Adrenal gland (tissue), 12 donors: Measurements from ENCODE around the gene ARHGEF39. TPM values are rescaled to one million over a fixed set of nuclear protein-coding genes. Genes with fewer than 3 reads are reported as not detected.
"Not testable (repeated sequence)": the region's sequence is repeated elsewhere in the genome, so short reads cannot be mapped to it uniquely, and the experiment has no call there.

Source experiments
- DNase-seq, 7 donors: peaks; one replicate each; pipeline ENCODE4 v3.0.0-alpha.2; 2019 to 2020
- H3K27ac ChIP-seq, 5 donors: fragments of 200-600 bp; sonication (generic) in 4 of 5; 1 replicate in 3 of 5; 2 replicates in 2 of 5; pipeline versions ENCODE4 v1.5.1 to v1.8.0; 2016 to 2020; ENCODE audit warnings: mild to moderate bottlenecking in 1 of 5
- H3K27me3 ChIP-seq: fragments of 200-600 bp; 2 replicates; pipeline ENCODE4 v1.8.0; 2021
- H3K36me3 ChIP-seq, 2 donors: fragments of 200-600 bp; replicated peaks in 1 of 2; 1 replicate in 1 of 2; 2 replicates in 1 of 2; pipeline versions ENCODE4 v1.5.1 to v1.8.0; 2018 to 2022
- H3K4me1 ChIP-seq, 2 donors: fragments of 200-600 bp; replicated peaks in 1 of 2; 1 replicate in 1 of 2; 2 replicates in 1 of 2; pipeline versions ENCODE4 v1.5.1 to v1.8.0; 2018 to 2021
- H3K4me3 ChIP-seq, 4 donors: fragments of 200-600 bp; sonication (generic) in 3 of 4; one replicate each; pipeline ENCODE4 v1.5.1; 2016 to 2018
- H3K9me3 ChIP-seq, 3 donors: fragments of 200-600 bp; sonication (generic) in 1 of 3; replicated peaks in 1 of 3; 1 replicate in 2 of 3; 2 replicates in 1 of 3; pipeline versions ENCODE4 v1.5.1 to v1.8.0; 2016 to 2021
- CTCF ChIP-seq, 6 experiments: fragments of 450-650 bp in 4 of 6; fragments of 200-600 bp in 2 of 6; sonication (generic) in 1 of 6; IDR thresholded peaks; 1 replicate in 5 of 6; 2 replicates in 1 of 6; pipeline versions ENCODE4 v1.5.1 to v1.8.0; 2016 to 2021; ENCODE audit warnings: antibody characterized with exemption in 6 of 6, mild to moderate bottlenecking in 2 of 6, moderate library complexity in 1 of 6
- POLR2A ChIP-seq, 2 donors: fragments of 450-650 bp; IDR thresholded peaks; one replicate each; pipeline ENCODE4 v1.6.1; 2017; ENCODE audit warnings: antibody characterized with exemption in 2 of 2, mild to moderate bottlenecking in 2 of 2, moderate library complexity in 1 of 2
- WGBS, 4 donors: extraction: QIAGEN DNeasy Blood & Tissue Kit in 2 of 4; methylation state at CpG; one replicate each; pipeline versions ENCODE4 v1.1.5 to v1.1.7; 2013 to 2017; 5-methylcytosine and 5-hydroxymethylcytosine counted together
- intact Hi-C, 2 donors: fragments of 100-400 bp; cut with DNase I; formaldehyde crosslinking; loops; one replicate each; pipeline versions ENCODE4 v1.14.1 to v1.15.0; 2022 to 2023
- polyA plus RNA-seq, 3 donors: library from polyadenylated mRNA; stranded (reverse); fragments of 200-250 nt in 2 of 3; fragments of 350-450 nt in 1 of 3; fragmentation: Illumina TruSeq in 1 of 3; extraction: RNeasy Lipid Tissue Mini Kit (QIAGEN cat#74804) in 1 of 3; gene quantifications; one replicate each; pipeline ENCODE4 v1.2.3, GENCODE V29; 2013 to 2014
- total RNA-seq, 9 donors: library from RNA; depleted of rRNA in 4 of 9; stranded (reverse); fragments of >200 nt in 4 of 9; fragments of 120-200 nt in 1 of 9; fragmentation: NEBNext Ultra II Directional in 1 of 9; extraction: Animal tissue kit (Norgen Biotek cat#: 25700) in 1 of 9; gene quantifications; one replicate each; pipeline versions ENCODE4 v1.1.0 to v1.2.4, GENCODE V29; 2013 to 2023
- donor health status: healthy with polysubstance abuse.
- donor health status: Bipolar disorder and iron deficiency.
- donor health status: DM: yes; HTN: yes; CAD: no.
- donor health status: DM: no; HTN: no; CAD: no.
- donor health status: DM: no; HTN: no; CAD: no.
- donor health status: DM: yes; HTN: yes; CAD: no.

ARHGEF39 gene
- total and polyA plus RNA-seq, 12 donors = 0.42 to 18.4 (median 1.2) TPM

- no peaks in the 10 kb centered on the region for H3K36me3 ChIP-seq
- H3K9me3 ChIP-seq = no peaks in the 10 kb centered on the region
- WGBS, 4 donors = 69 to 76% (median 73%) methylated on average over 8 of the region's 8 CpGs
- no peaks in the 10 kb centered on the region for H3K27me3 ChIP-seq
- DNase-seq = no peak
- intact Hi-C loops = no loop called here
- peaks cover 0 to 7% of the 10 kb centered on the region in 2 donors for H3K4me1 ChIP-seq
- TF ChIP-seq POLR2A (IDR thresholded peaks at IDR 0.05) (no peak), CTCF (IDR thresholded peaks at IDR 0.05) (no peak)
- peak overlapping the region in 1 of 4 donors; percentile 45 for H3K4me3 ChIP-seq
- no peak overlapping the region for H3K27ac ChIP-seq
These were observed 47.4 kb downstream of the ARHGEF39 start for GRCh38 chr9:35617548-35617947.

GRCh38 chr9:35616681-35617459 lies 48.1 kb downstream of the ARHGEF39 start:
- Histone ChIP-seq H3K27me3 (no peaks in the 10 kb centered on the region), H3K36me3 (no peaks in the 10 kb centered on the region), H3K4me1 (peaks cover 0 to 7% of the 10 kb centered on the region in 2 donors), H3K27ac (no peak overlapping the region), H3K4me3 (peak overlapping the region in 2 of 4 donors; percentile 7 to 45), H3K9me3 (no peaks in the 10 kb centered on the region)
- WGBS, 4 donors = 12 to 22% (median 15%) methylated on average over 27 to 51 of the region's 51 CpGs
- peak; percentile 65 to 90 (median 81) for DNase-seq
- intact Hi-C loops = no loop called here
- TF ChIP-seq POLR2A (IDR thresholded peaks at IDR 0.05) = no peak
- TF ChIP-seq CTCF (IDR thresholded peaks at IDR 0.05) = peak in 1 of 6 experiments; percentile 6

GRCh38 chr9:35615981-35616680 lies 48.9 kb downstream of the ARHGEF39 start:
- DNase-seq = no peak
- Histone ChIP-seq H3K27me3 (no peaks in the 10 kb centered on the region), H3K9me3 (no peaks in the 10 kb centered on the region), H3K4me3 (no peak overlapping the region), H3K4me1 (peaks cover 0 to 7% of the 10 kb centered on the region in 2 donors), H3K27ac (no peak overlapping the region), H3K36me3 (no peaks in the 10 kb centered on the region)
- intact Hi-C loops = no loop called here
- 81 to 86% (median 84%) methylated on average over 17 of the region's 17 CpGs for WGBS, 4 donors
- TF ChIP-seq POLR2A (IDR thresholded peaks at IDR 0.05) (no peak), CTCF (IDR thresholded peaks at IDR 0.05) (no peak)

GRCh38 chr9:35612843-35613242 lies 52.2 kb downstream of the ARHGEF39 start:
- H3K4me1 ChIP-seq = peaks cover 0 to 7% of the 10 kb centered on the region in 2 donors
- H3K27me3 ChIP-seq = no peaks in the 10 kb centered on the region
- WGBS, 4 donors = 88 to 98% (median 90%) methylated on average over 2 of the region's 2 CpGs
- DNase-seq = no peak
- TF ChIP-seq CTCF (IDR thresholded peaks at IDR 0.05) (no peak), POLR2A (IDR thresholded peaks at IDR 0.05) (no peak)
- H3K36me3 ChIP-seq = peaks cover 0 to 23% of the 10 kb centered on the region in 2 donors
- H3K27ac ChIP-seq = no peak overlapping the region
- intact Hi-C loops = no loop called here
- no peak overlapping the region for H3K4me3 ChIP-seq
- no peaks in the 10 kb centered on the region for H3K9me3 ChIP-seq

- H3K4me3 ChIP-seq, H3K9me3 ChIP-seq, intact Hi-C loops, H3K4me1 ChIP-seq, H3K27me3 ChIP-seq, DNase-seq, H3K27ac ChIP-seq: not testable (repeated sequence)
- H3K36me3 ChIP-seq = peaks cover 0 to 25% of the 10 kb centered on the region in 2 donors
- 89 to 94% (median 92%) methylated on average over 2 to 4 of the region's 4 CpGs for WGBS, 4 donors
These were observed 52.9 kb downstream of the ARHGEF39 start for GRCh38 chr9:35612066-35612465.
